AG09319 (cell line): ENCODE data around the gene PDZD2.

Experiments
- DNase-seq: peaks from one replicate; pipeline ENCODE4 v3.0.0-alpha.2; 2010; ENCODE audit warnings: low read depth; ENCODE audit errors: extremely low read depth
- CTCF ChIP-seq: IDR thresholded peaks from 2 replicates; pipeline ENCODE4 v1.5.1; 2011; ENCODE audit warnings: low read depth, mild to moderate bottlenecking, inconsistent platforms, low read length, moderate library complexity

Gene PDZD2

GRCh38 chr5:31844622-31845345 is 205.9 kb downstream of the PDZD2 start:
- no peak for TF ChIP-seq CTCF
- no peak for DNase-seq

- TF ChIP-seq CTCF = no peak
- no peak for DNase-seq
Measured at GRCh38 chr5:31845361-31845760, 206.4 kb downstream of the PDZD2 start.

GRCh38 chr5:31846934-31847333 is 208.0 kb downstream of the PDZD2 start:
- TF ChIP-seq CTCF = no peak
- no peak for DNase-seq

GRCh38 chr5:31847354-31847753 is 208.4 kb downstream of the PDZD2 start:
- DNase-seq = no peak
- TF ChIP-seq CTCF = no peak

GRCh38 chr5:31850981-31851689 is 212.2 kb downstream of the PDZD2 start:
- no peak for TF ChIP-seq CTCF
- DNase-seq = no peak

GRCh38 chr5:31853398-31854135 is 214.6 kb downstream of the PDZD2 start:
- DNase-seq = no peak
- no peak for TF ChIP-seq CTCF
